H9 (cell line): ENCODE data around the gene NKD2. TPM values are rescaled to one million over a fixed set of nuclear protein-coding genes. Genes with fewer than 3 reads are reported as not detected.

Source experiments
- DNase-seq: peaks from one replicate; pipeline ENCODE4 v3.0.0-alpha.2; 2017
- H2AFZ ChIP-seq: one replicate; pipeline ENCODE4 v1.6.1; 2013; ENCODE audit warnings: mild to moderate bottlenecking, low read length, control low read depth, moderate library complexity
- H2AK5ac ChIP-seq: 2 replicates; pipeline ENCODE4 v1.6.1; 2013; ENCODE audit warnings: low read length, control low read depth, mixed read lengths; ENCODE audit not compliant: insufficient read length
- H2BK120ac ChIP-seq: one replicate; pipeline ENCODE4 v1.6.1; 2013; ENCODE audit warnings: low read depth, mild to moderate bottlenecking, low read length, control low read depth, inconsistent platforms; ENCODE audit not compliant: poor library complexity, severe bottlenecking
- H2BK12ac ChIP-seq: 2 replicates; pipeline ENCODE4 v1.6.1; 2013; ENCODE audit warnings: low read length, control low read depth, mixed read lengths, low read depth; ENCODE audit not compliant: insufficient read length
- H2BK15ac ChIP-seq: 2 replicates; pipeline ENCODE4 v1.6.1; 2013; ENCODE audit warnings: low read depth, low read length, control low read depth
- H2BK20ac ChIP-seq: one replicate; pipeline ENCODE4 v1.6.1; 2013; ENCODE audit warnings: low read depth, mild to moderate bottlenecking, low read length, control low read depth, inconsistent platforms; ENCODE audit not compliant: poor library complexity, severe bottlenecking
- H2BK5ac ChIP-seq: 2 replicates; pipeline ENCODE4 v1.6.1; 2013; ENCODE audit warnings: low read length, control low read depth, mixed read lengths; ENCODE audit not compliant: insufficient read length
- H3K14ac ChIP-seq: 2 replicates; pipeline ENCODE4 v1.6.1; 2013; ENCODE audit warnings: low read length, control low read depth; ENCODE audit not compliant: insufficient read depth
- H3K18ac ChIP-seq: 2 replicates; pipeline ENCODE4 v1.6.1; 2013; ENCODE audit warnings: low read depth, mild to moderate bottlenecking, mixed read lengths, low read length, control low read depth; ENCODE audit not compliant: insufficient read length
- H3K23ac ChIP-seq: 2 replicates; pipeline ENCODE4 v1.6.1; 2013; ENCODE audit warnings: low read length, control low read depth, mixed read lengths, low read depth; ENCODE audit not compliant: insufficient read length
- H3K23me2 ChIP-seq: 2 replicates; pipeline ENCODE4 v1.6.1; 2013; ENCODE audit warnings: low read depth, mild to moderate bottlenecking, mixed read lengths, low read length, control low read depth; ENCODE audit not compliant: insufficient read length, poor library complexity, severe bottlenecking
- H3K27ac ChIP-seq: 2 replicates; pipeline ENCODE4 v1.5.1; 2013; ENCODE audit warnings: low read length, control low read depth, mixed read lengths, low read depth; ENCODE audit not compliant: insufficient read length
- H3K27me3 ChIP-seq: 2 replicates; pipeline ENCODE4 v1.6.1; 2013; ENCODE audit warnings: low read length, control low read depth, inconsistent platforms; ENCODE audit not compliant: insufficient read depth
- H3K4ac ChIP-seq: 2 replicates; pipeline ENCODE4 v1.6.1; 2013; ENCODE audit warnings: low read depth, mild to moderate bottlenecking, control low read depth, inconsistent platforms, low read length, moderate library complexity
- H3K4me1 ChIP-seq: 2 replicates; pipeline ENCODE4 v1.6.1; 2013; ENCODE audit warnings: low read length, control low read depth, inconsistent platforms; ENCODE audit not compliant: insufficient read depth
- H3K4me2 ChIP-seq: 2 replicates; pipeline ENCODE4 v1.6.1; 2013; ENCODE audit warnings: low read length, control low read depth, mixed read lengths; ENCODE audit not compliant: insufficient read length, insufficient read depth
- H3K56ac ChIP-seq: 2 replicates; pipeline ENCODE4 v1.6.1; 2013; ENCODE audit warnings: low read depth, mild to moderate bottlenecking, mixed read lengths, low read length, control low read depth; ENCODE audit not compliant: insufficient read length
- H3K79me1 ChIP-seq: 2 replicates; pipeline ENCODE4 v1.6.1; 2013; ENCODE audit warnings: low read depth, mild to moderate bottlenecking, moderate library complexity, low read length, control low read depth, inconsistent platforms; ENCODE audit not compliant: insufficient read depth, poor library complexity, severe bottlenecking
- H3K79me2 ChIP-seq: 2 replicates; pipeline ENCODE4 v1.6.1; 2013; ENCODE audit warnings: low read length, control low read depth, inconsistent platforms; ENCODE audit not compliant: insufficient read depth
- H3K9ac ChIP-seq: 2 replicates; pipeline ENCODE4 v1.6.1; 2013; ENCODE audit warnings: low read length, control low read depth, mixed read lengths; ENCODE audit not compliant: insufficient read length; ENCODE audit errors: extremely low read depth
- H3K9me3 ChIP-seq: one replicate; pipeline ENCODE4 v1.6.1; 2013; ENCODE audit warnings: low read depth, low read length, inconsistent platforms; ENCODE audit not compliant: control insufficient read depth
- H3T11ph ChIP-seq: one replicate; pipeline ENCODE4 v1.6.1; 2013; ENCODE audit warnings: mild to moderate bottlenecking, low read length, control low read depth, inconsistent platforms
- H4K20me1 ChIP-seq: one replicate; pipeline ENCODE4 v1.6.1; 2013; ENCODE audit not compliant: control insufficient read depth, insufficient read length, insufficient read depth
- H4K5ac ChIP-seq: 2 replicates; pipeline ENCODE4 v1.6.1; 2013; ENCODE audit warnings: low read depth, mild to moderate bottlenecking, mixed read lengths, low read length, control low read depth; ENCODE audit not compliant: insufficient read length
- H4K8ac ChIP-seq: replicated peaks from 2 replicates; pipeline ENCODE4 v1.6.1; 2013; ENCODE audit warnings: low read length, control low read depth, mixed read lengths, low read depth; ENCODE audit not compliant: insufficient read length
- H4K91ac ChIP-seq: 2 replicates; pipeline ENCODE4 v1.6.1; 2013; ENCODE audit warnings: low read depth, mild to moderate bottlenecking, moderate library complexity, mixed read lengths, low read length, control low read depth; ENCODE audit not compliant: insufficient read length
- H3K27ac Mint-ChIP-seq, 3 experiments: 2 replicates in 2 of 3; 3 replicates in 1 of 3; pipeline ENCODE4 v1.8.0; 2020 to 2021; ENCODE audit warnings: mixed read lengths in 3 of 3, mild to moderate bottlenecking in 1 of 3, moderate library complexity in 1 of 3
- H3K27me3 Mint-ChIP-seq: 2 replicates; pipeline ENCODE4 v1.8.0; 2021; ENCODE audit warnings: low read depth, mild to moderate bottlenecking, moderate library complexity, mixed read lengths
- H3K36me3 Mint-ChIP-seq, 3 experiments: 2 replicates in 2 of 3; 3 replicates in 1 of 3; pipeline ENCODE4 v1.8.0; 2020 to 2021; ENCODE audit warnings: low read depth in 3 of 3, mixed read lengths in 3 of 3; ENCODE audit not compliant: insufficient read depth in 1 of 3
- H3K4me1 Mint-ChIP-seq, 2 experiments: 2 replicates each; pipeline ENCODE4 v1.8.0; 2020; ENCODE audit warnings: mixed read lengths in 2 of 2
- H3K4me3 Mint-ChIP-seq, 2 experiments: 2 replicates in 1 of 2; 3 replicates in 1 of 2; pipeline ENCODE4 v1.8.0; 2020 to 2021; ENCODE audit warnings: mild to moderate bottlenecking in 2 of 2, mixed read lengths in 2 of 2, moderate library complexity in 1 of 2
- H3K9me3 Mint-ChIP-seq, 2 experiments: 2 replicates in 1 of 2; 3 replicates in 1 of 2; pipeline ENCODE4 v1.8.0; 2020; ENCODE audit warnings: mild to moderate bottlenecking in 2 of 2, mixed read lengths in 2 of 2, moderate library complexity in 1 of 2
- WGBS: extraction: QIAGEN DNeasy Blood & Tissue Kit; methylation state at CpG from one replicate; pipeline ENCODE4 v1.1.7; 2013; ENCODE audit warnings: missing lambda C conversion rate, low lambda C conversion rate, mixed read lengths; ENCODE audit not compliant: insufficient read length; ENCODE audit errors: extremely low coverage; 5-methylcytosine and 5-hydroxymethylcytosine counted together
- total RNA-seq: library from RNA; stranded (reverse); gene quantifications from 2 replicates; pipeline ENCODE4 v1.2.1, GENCODE V29; 2021
- TF ChIP-seq, protein P1 (sequence below): fragments of 200-600 bp; sonication (generic); conservative IDR thresholded peaks from 3 replicates; pipeline ENCODE4 v1.8.0; 2021; ENCODE audit warnings: antibody characterized with exemption, mild to moderate bottlenecking

NKD2 gene
- total RNA-seq, 1 experiment from 2014 or later = 7.3 TPM

DNA sequence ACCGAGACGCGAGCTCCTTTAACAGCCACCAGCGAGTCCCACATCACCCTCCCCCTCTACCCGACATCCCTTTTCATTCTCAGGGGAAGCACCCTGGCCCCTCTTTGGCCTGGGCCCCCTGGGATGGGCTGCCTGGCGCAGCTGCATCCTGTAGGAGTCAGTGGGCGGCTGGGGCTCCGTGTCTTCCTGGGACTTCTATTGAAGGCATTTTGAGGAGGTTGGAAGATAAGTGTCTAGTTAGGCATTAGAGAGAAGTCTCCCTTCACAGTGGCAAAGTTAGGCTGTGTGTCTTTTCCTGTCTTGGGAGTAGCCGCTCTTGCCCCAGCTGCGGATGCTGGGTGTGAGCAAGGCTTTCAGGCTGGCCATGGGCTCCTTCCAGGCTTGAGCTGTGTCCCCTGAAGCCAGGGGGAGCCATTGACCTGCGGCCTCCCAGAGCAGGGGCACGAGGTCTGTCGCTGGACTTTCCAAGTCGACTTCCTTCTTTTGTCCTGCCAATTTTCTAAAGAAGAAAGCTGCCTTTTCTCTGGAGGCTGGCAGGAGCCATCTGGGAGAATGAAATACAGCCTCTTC lies 18.6 kb upstream of the NKD2 start:
- no CpG with 5 or more reads among the region's 14 CpGs for WGBS
- no peak overlapping the region for H2AFZ ChIP-seq
- H3T11ph ChIP-seq = no peak overlapping the region

More for the DNA sequence above, 18.6 kb upstream of the NKD2 start:
- H2BK20ac ChIP-seq = no peak overlapping the region
- H2BK15ac ChIP-seq = no peak overlapping the region
- no peak overlapping the region for H3K9ac ChIP-seq
- H3K23me2 ChIP-seq = no peaks in the 10 kb centered on the region
- H2BK120ac ChIP-seq = no peak overlapping the region
- no peak overlapping the region for H3K18ac ChIP-seq
- H3K4me1 ChIP-seq = no peaks in the 10 kb centered on the region
- Mint-ChIP-seq H3K9me3 (peaks cover 7% of the 10 kb centered on the region in 2 experiments; a peak in 4 of 5 replicates), H3K4me1 (peaks cover 10 to 13% of the 10 kb centered on the region in 2 experiments), H3K36me3 (no peaks in the 10 kb centered on the region), H3K27me3 (peaks cover 26% of the 10 kb centered on the region), H3K4me3 (no peak overlapping the region), H3K27ac (no peak overlapping the region; a peak in 1 of 7 replicates)
- TF ChIP-seq, protein P1, sequence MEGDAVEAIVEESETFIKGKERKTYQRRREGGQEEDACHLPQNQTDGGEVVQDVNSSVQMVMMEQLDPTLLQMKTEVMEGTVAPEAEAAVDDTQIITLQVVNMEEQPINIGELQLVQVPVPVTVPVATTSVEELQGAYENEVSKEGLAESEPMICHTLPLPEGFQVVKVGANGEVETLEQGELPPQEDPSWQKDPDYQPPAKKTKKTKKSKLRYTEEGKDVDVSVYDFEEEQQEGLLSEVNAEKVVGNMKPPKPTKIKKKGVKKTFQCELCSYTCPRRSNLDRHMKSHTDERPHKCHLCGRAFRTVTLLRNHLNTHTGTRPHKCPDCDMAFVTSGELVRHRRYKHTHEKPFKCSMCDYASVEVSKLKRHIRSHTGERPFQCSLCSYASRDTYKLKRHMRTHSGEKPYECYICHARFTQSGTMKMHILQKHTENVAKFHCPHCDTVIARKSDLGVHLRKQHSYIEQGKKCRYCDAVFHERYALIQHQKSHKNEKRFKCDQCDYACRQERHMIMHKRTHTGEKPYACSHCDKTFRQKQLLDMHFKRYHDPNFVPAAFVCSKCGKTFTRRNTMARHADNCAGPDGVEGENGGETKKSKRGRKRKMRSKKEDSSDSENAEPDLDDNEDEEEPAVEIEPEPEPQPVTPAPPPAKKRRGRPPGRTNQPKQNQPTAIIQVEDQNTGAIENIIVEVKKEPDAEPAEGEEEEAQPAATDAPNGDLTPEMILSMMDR = peak; percentile 51
- no peak overlapping the region for H4K91ac ChIP-seq
- H4K8ac ChIP-seq = no peak overlapping the region
- no peak overlapping the region for H2BK5ac ChIP-seq
- no peaks in the 10 kb centered on the region for H3K27me3 ChIP-seq
- H2BK12ac ChIP-seq = no peak overlapping the region
- H3K14ac ChIP-seq = no peak overlapping the region; the same call in 1 of the 2 replicates
- DNase-seq = peak; percentile 70
- no peak overlapping the region for H3K27ac ChIP-seq
- H3K9me3 ChIP-seq = no peaks in the 10 kb centered on the region
- H3K56ac ChIP-seq = no peak overlapping the region
- no peak overlapping the region for H3K4ac ChIP-seq
- no peaks in the 10 kb centered on the region for H4K20me1 ChIP-seq
- H3K4me2 ChIP-seq = no peak overlapping the region
- no peak overlapping the region for H4K5ac ChIP-seq
- H3K79me1 ChIP-seq = no peaks in the 10 kb centered on the region
- no peak overlapping the region for H3K23ac ChIP-seq
- no peak overlapping the region for H2AK5ac ChIP-seq
- H3K79me2 ChIP-seq = no peaks in the 10 kb centered on the region
